HepG2 (cell line): ENCODE results near the gene ITIH3. TPM values are rescaled to one million over a fixed set of nuclear protein-coding genes. Genes with fewer than 3 reads are reported as not detected.

Source experiments
- ATAC-seq: fragments of 200-7000 bp; cut with Tn5 transposase; 3 replicates; pipeline ENCODE4 v1.9.1; 2020; ENCODE audit warnings: mild to moderate bottlenecking, moderate library complexity
- Bru-seq: library from RNA; stranded (reverse); fragments of 400-500 nt; gene quantifications from one replicate; lab custom pipeline; 2021; lab: Mats Ljungman, UMichigan
- BruChase-seq, 2 experiments: library from RNA; stranded (reverse); fragments of 400-500 nt; gene quantifications; one replicate each; lab custom pipeline; 2021; lab: Mats Ljungman, UMichigan
- BruUV-seq: library from RNA; stranded (reverse); fragments of 400-500 nt; replicated peaks from 2 replicates; lab custom pipeline; 2021; lab: Mats Ljungman, UMichigan
- CTCF ChIA-PET: fragments of 300-600 bp; formaldehyde crosslinking; extraction: SDS; loops from one replicate; lab custom pipeline; 2021; ENCODE audit warnings: low total read pairs, inconsistent platforms, low intra/inter-chr PET ratio; lab: Yijun Ruan, JAX
- POLR2A ChIA-PET: fragments of 350-600 bp; sonication (Branson Sonifier 250); formaldehyde crosslinking; loops from one replicate; lab custom pipeline; 2020; ENCODE audit warnings: antibody characterized with exemption, inconsistent platforms; lab: Yijun Ruan, JAX
- DNase-seq: peaks from one replicate; pipeline ENCODE4 v3.0.0-alpha.2; 2015; ENCODE audit warnings: low spot score
- FAIRE-seq: peaks from 3 replicates; lab custom pipeline; 2011; peaks lifted over from hg19 to GRCh38; lab: Jason Lieb, UNC
- H2AFZ ChIP-seq: one replicate; pipeline ENCODE4 v1.6.1; 2011; ENCODE audit warnings: low read length, inconsistent platforms
- H3K27ac ChIP-seq: fragments of 300-600 bp; 3 replicates; pipeline ENCODE4 v1.8.0; 2011; ENCODE audit warnings: mixed run types, mild to moderate bottlenecking, mixed read lengths, low read length, inconsistent platforms; ENCODE audit not compliant: insufficient read depth; ENCODE audit errors: extremely low read length
- H3K27me3 ChIP-seq, 2 experiments: fragments of 200-600 bp in 1 of 2; 2 replicates in 1 of 2; 3 replicates in 1 of 2; pipeline versions ENCODE4 v1.6.0 to v1.8.0; 2011; ENCODE audit warnings: low read length in 2 of 2, mild to moderate bottlenecking in 2 of 2, moderate library complexity in 2 of 2, inconsistent platforms in 1 of 2; ENCODE audit not compliant: insufficient read depth in 2 of 2, control insufficient read depth in 1 of 2
- H3K36me3 ChIP-seq, 2 experiments: fragments of 200-600 bp in 1 of 2; replicated peaks in 1 of 2; 2 replicates in 1 of 2; 3 replicates in 1 of 2; pipeline versions ENCODE4 v1.5.1 to v1.8.0; 2011; ENCODE audit warnings: low read length in 2 of 2, inconsistent platforms in 1 of 2; ENCODE audit not compliant: insufficient read depth in 2 of 2, control insufficient read depth in 1 of 2
- H3K4me1 ChIP-seq: 2 replicates; pipeline ENCODE4 v1.5.1; 2012; ENCODE audit warnings: low read length, inconsistent platforms; ENCODE audit not compliant: insufficient read depth
- H3K4me2 ChIP-seq: 2 replicates; pipeline ENCODE4 v1.6.0; 2011; ENCODE audit warnings: low read depth, low read length, inconsistent platforms
- H3K4me3 ChIP-seq, 3 experiments: fragments of 200-600 bp in 1 of 3; sonication (generic), shearing (Covaris generic) in 1 of 3; replicated peaks in 1 of 3; 2 replicates each; pipeline ENCODE4 v1.5.1; 2011 to 2016; ENCODE audit warnings: low read length in 3 of 3, inconsistent platforms in 2 of 3, low read depth in 2 of 3, mild to moderate bottlenecking in 2 of 3, control low read depth in 1 of 3, mixed read lengths in 1 of 3; ENCODE audit not compliant: insufficient read depth in 1 of 3
- H3K79me2 ChIP-seq: one replicate; pipeline ENCODE4 v1.6.1; 2011; ENCODE audit warnings: low read length, inconsistent platforms; ENCODE audit not compliant: insufficient read depth
- H3K9ac ChIP-seq: 2 replicates; pipeline ENCODE4 v1.6.0; 2011; ENCODE audit warnings: mild to moderate bottlenecking, low read depth, low read length, inconsistent platforms; ENCODE audit not compliant: insufficient read depth
- H3K9me3 ChIP-seq: 2 replicates; pipeline ENCODE4 v1.5.1; 2012; ENCODE audit warnings: mild to moderate bottlenecking, low read length
- H4K20me1 ChIP-seq: 2 replicates; pipeline ENCODE4 v1.6.0; 2011; ENCODE audit warnings: inconsistent platforms, mild to moderate bottlenecking, low read length, moderate library complexity; ENCODE audit not compliant: insufficient read depth
- GABPB1 ChIP-seq: IDR thresholded peaks from 2 replicates; pipeline ENCODE4 v1.6.1; 2016; ENCODE audit warnings: mild to moderate bottlenecking, missing genetic modification reagents, moderate library complexity, missing compliant biosample characterization
- HMGA1 ChIP-seq: sonication (generic); formaldehyde crosslinking; conservative IDR thresholded peaks from 2 replicates; pipeline ENCODE4 v1.4.0; 2020; ENCODE audit warnings: missing genetic modification reagents
- HNRNPH1 ChIP-seq: fragments of 200-400 bp; formaldehyde crosslinking; optimal IDR thresholded peaks from 2 replicates; pipeline ENCODE3; 2017; ENCODE audit warnings: mild to moderate bottlenecking, low read depth, low read length
- HOXA3 ChIP-seq: sonication (generic); formaldehyde crosslinking; IDR thresholded peaks from 2 replicates; pipeline ENCODE4 v1.5.0; 2020; ENCODE audit warnings: missing genetic modification reagents
- REPIN1 ChIP-seq: sonication (generic); formaldehyde crosslinking; IDR thresholded peaks from 2 replicates; pipeline ENCODE4 v1.8.0; 2022; ENCODE audit warnings: missing genetic modification reagents, low read depth, mild to moderate bottlenecking, borderline replicate concordance
- SALL1 ChIP-seq: sonication (generic); formaldehyde crosslinking; IDR thresholded peaks from 2 replicates; pipeline ENCODE4 v1.8.0; 2022; ENCODE audit warnings: mild to moderate bottlenecking, missing genetic modification reagents
- SKI ChIP-seq: fragments of 450-650 bp; IDR thresholded peaks from one replicate; pipeline ENCODE4 v1.6.1; 2018; ENCODE audit warnings: mild to moderate bottlenecking; ENCODE audit not compliant: partially characterized antibody
- STAG1 ChIP-seq: sonication (generic); formaldehyde crosslinking; IDR thresholded peaks from 2 replicates; pipeline ENCODE4 v1.4.0; 2020; ENCODE audit warnings: missing genetic modification reagents
- ZFX ChIP-seq: sonication (generic); formaldehyde crosslinking; IDR thresholded peaks from 2 replicates; pipeline ENCODE4 v1.4.0; 2020; ENCODE audit warnings: mild to moderate bottlenecking, low read depth, missing genetic modification reagents, moderate library complexity
- ZNF20 ChIP-seq: sonication (generic); formaldehyde crosslinking; IDR thresholded peaks from 2 replicates; pipeline ENCODE4 v1.4.0; 2020; ENCODE audit warnings: mild to moderate bottlenecking, moderate library complexity, missing genetic modification reagents
- ZNF7 ChIP-seq: IDR thresholded peaks from 2 replicates; pipeline ENCODE4 v1.6.1; 2016; ENCODE audit warnings: missing biosample characterization, missing genetic modification reagents
- WGBS: methylation state at CpG from one replicate; pipeline ENCODE4 v1.1.6; 2017; ENCODE audit warnings: low lambda C conversion rate; 5-methylcytosine and 5-hydroxymethylcytosine counted together
- in situ Hi-C: cut with HindIII; loops from 2 replicates; pipeline ENCODE4 v1.10.0; 2017; ENCODE audit warnings: low pct_unique_long_range_greater_than_20kb; ENCODE audit not compliant: extremely low pct_ligation_motif_present
- intact Hi-C: fragments of 100-400 bp; cut with micrococcal nuclease; formaldehyde crosslinking; loops from one replicate; pipeline ENCODE4 v1.10.0; 2022; ENCODE audit not compliant: unreplicated experiment
- long read RNA-seq, 2 experiments: library from RNA in 1 of 2; library from polyadenylated mRNA in 1 of 2; stranded (forward) in 1 of 2; unstranded in 1 of 2; transcript quantifications; one replicate each; pipeline ENCODE4 v2.0.0, GENCODE V29; 2019 to 2022
- polyA minus RNA-seq, 3 experiments: library from RNA; depleted of rRNA, polyadenylated mRNA; stranded (reverse); fragments of >200 nt; gene quantifications; 2 replicates each; pipeline ENCODE4 v1.2.3, GENCODE V29; 2011; ENCODE audit warnings: low replicate concordance in 1 of 3
- polyA plus RNA-seq, 8 experiments: library from polyadenylated mRNA; depleted of rRNA in 3 of 8; stranded (reverse) in 7 of 8; unstranded in 1 of 8; fragments of >200 nt; fragmentation: Illumina TruSeq in 4 of 8; extraction: Trizol in 4 of 8; gene quantifications; 2 replicates each; pipeline versions ENCODE4 v1.2.1 to v1.2.3, GENCODE V29; 2011 to 2016; ENCODE audit warnings: low read depth in 4 of 8, missing spikeins in 1 of 8, mixed read lengths in 1 of 8; ENCODE audit not compliant: insufficient read depth in 1 of 8
- total RNA-seq, 5 experiments: library from RNA; depleted of rRNA; stranded (reverse); fragments of >200 nt; fragmentation: Illumina TruSeq; extraction: Trizol; gene quantifications; 2 replicates each; pipeline ENCODE4 v1.2.3, GENCODE V29; 2016; ENCODE audit warnings: low read depth in 1 of 5
- TF ChIP-seq, protein P1 (sequence below): sonication (generic); formaldehyde crosslinking; IDR thresholded peaks from 2 replicates; pipeline ENCODE4 v1.5.1; 2020; ENCODE audit warnings: missing genetic modification reagents, mild to moderate bottlenecking, borderline replicate concordance
- TF ChIP-seq, protein P2 (sequence below): sonication (generic); formaldehyde crosslinking; IDR thresholded peaks from 2 replicates; pipeline ENCODE4 v1.5.1; 2020; ENCODE audit warnings: missing genetic modification reagents, mild to moderate bottlenecking, borderline replicate concordance

Gene ITIH3, protein sequence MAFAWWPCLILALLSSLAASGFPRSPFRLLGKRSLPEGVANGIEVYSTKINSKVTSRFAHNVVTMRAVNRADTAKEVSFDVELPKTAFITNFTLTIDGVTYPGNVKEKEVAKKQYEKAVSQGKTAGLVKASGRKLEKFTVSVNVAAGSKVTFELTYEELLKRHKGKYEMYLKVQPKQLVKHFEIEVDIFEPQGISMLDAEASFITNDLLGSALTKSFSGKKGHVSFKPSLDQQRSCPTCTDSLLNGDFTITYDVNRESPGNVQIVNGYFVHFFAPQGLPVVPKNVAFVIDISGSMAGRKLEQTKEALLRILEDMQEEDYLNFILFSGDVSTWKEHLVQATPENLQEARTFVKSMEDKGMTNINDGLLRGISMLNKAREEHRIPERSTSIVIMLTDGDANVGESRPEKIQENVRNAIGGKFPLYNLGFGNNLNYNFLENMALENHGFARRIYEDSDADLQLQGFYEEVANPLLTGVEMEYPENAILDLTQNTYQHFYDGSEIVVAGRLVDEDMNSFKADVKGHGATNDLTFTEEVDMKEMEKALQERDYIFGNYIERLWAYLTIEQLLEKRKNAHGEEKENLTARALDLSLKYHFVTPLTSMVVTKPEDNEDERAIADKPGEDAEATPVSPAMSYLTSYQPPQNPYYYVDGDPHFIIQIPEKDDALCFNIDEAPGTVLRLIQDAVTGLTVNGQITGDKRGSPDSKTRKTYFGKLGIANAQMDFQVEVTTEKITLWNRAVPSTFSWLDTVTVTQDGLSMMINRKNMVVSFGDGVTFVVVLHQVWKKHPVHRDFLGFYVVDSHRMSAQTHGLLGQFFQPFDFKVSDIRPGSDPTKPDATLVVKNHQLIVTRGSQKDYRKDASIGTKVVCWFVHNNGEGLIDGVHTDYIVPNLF
- total RNA-seq (2016; rRNA removed; fragmentation: Illumina TruSeq; extraction: Trizol) (38.9 and 105 TPM in 2 replicates), polyA plus RNA-seq (2011; rRNA removed) (632 and 1,233 TPM in 2 replicates), polyA minus RNA-seq (2011; rRNA and poly(A)+ RNA removed; ENCODE audit: low replicate concordance) (0.26 and 415 TPM in 2 replicates), Bru-seq, nascent RNA (percentile 84 among the genes with signal in this experiment), BruChase-seq, experiment 1, labeled RNA remaining after a 6-hour chase (percentile 95 among the genes with signal in this experiment), BruChase-seq, experiment 2, labeled RNA remaining after a 2-hour chase (percentile 89 among the genes with signal in this experiment)
- total RNA-seq (2016; cell fraction: cytosol; rRNA removed; fragmentation: Illumina TruSeq; extraction: Trizol; ENCODE audit: low read depth), result 10.8 and 12.0 TPM in 2 replicates
- 37.6 and 103 TPM in 2 replicates for total RNA-seq (2016; cell fraction: insoluble cytoplasmic fraction; rRNA removed; fragmentation: Illumina TruSeq; extraction: Trizol)
- total RNA-seq (2016; cell fraction: membrane; rRNA removed; fragmentation: Illumina TruSeq; extraction: Trizol), result 14.7 and 16.8 TPM in 2 replicates
- 132 and 140 TPM in 2 replicates for total RNA-seq (2016; cell fraction: nucleus; rRNA removed; fragmentation: Illumina TruSeq; extraction: Trizol)
- polyA plus RNA-seq (2011; cell fraction: cytosol; rRNA removed), result 347 and 666 TPM in 2 replicates
- 3,464 and 4,379 TPM in 2 replicates for polyA plus RNA-seq (2011; cell fraction: nucleus; rRNA removed)
- 718 and 962 TPM in 2 replicates for polyA plus RNA-seq (2012)
- polyA plus RNA-seq (2016; cell fraction: cytosol; fragmentation: Illumina TruSeq; extraction: Trizol; ENCODE audit: low read depth), result 7.0 and 7.3 TPM in 2 replicates
- 31.3 and 36.2 TPM in 2 replicates for polyA plus RNA-seq (2016; cell fraction: insoluble cytoplasmic fraction; fragmentation: Illumina TruSeq; extraction: Trizol; ENCODE audit: low read depth)
- polyA plus RNA-seq (2016; cell fraction: membrane; fragmentation: Illumina TruSeq; extraction: Trizol; ENCODE audit: low read depth), result 10.3 TPM in 2 replicates
- 273 and 284 TPM in 2 replicates for polyA plus RNA-seq (2016; cell fraction: nucleus; fragmentation: Illumina TruSeq; extraction: Trizol; ENCODE audit: insufficient read depth, low read depth)
- polyA minus RNA-seq (2011; cell fraction: cytosol; rRNA and poly(A)+ RNA removed), result 134 and 348 TPM in 2 replicates
- 662 and 1,024 TPM in 2 replicates for polyA minus RNA-seq (2011; cell fraction: nucleus; rRNA and poly(A)+ RNA removed)
- long read RNA-seq, experiment 1, partial matches to known transcripts, result 41 of 51 reads
- long read RNA-seq, experiment 1, other reads (novel, unspliced or antisense), result 9 of 51 reads
- long read RNA-seq, experiment 2, partial matches to known transcripts, result 122 of 173 reads
- long read RNA-seq, experiment 2, other reads (novel, unspliced or antisense), result 49 of 173 reads

DNA sequence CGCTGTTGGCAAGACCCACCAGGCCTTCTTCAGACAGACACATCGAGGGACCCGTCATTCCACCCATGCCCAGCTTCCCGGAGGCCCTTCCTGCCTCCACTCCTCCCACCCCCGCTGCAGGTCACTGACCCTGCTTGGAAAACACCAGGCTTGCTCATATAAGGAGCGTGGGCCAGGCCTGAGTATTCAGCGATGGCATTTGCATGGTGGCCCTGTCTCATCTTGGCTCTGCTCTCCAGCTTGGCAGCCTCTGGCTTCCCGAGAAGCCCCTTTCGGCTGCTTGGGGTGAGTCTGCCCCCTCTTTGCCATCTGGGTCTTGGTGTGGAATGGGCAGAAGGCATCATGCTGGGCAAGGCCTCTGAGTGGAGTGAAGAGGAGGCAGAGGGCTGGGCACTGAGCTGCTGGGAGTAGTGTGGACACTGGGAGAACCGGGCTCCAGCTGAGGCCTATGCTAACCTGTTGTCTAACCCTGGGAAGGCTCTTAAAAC is at the start of gene ITIH3:
Gene ITIH3, plus strand, starts transcription at position 185 of the 488 bp plus-strand sequence. Its CDS starts 8 bp downstream, at position 193.
- no TSS peak for BruUV-seq
- ChIA-PET CTCF (no interaction called here), POLR2A (interaction anchor here (0.9 to 10.9 kb wide), 20 partner anchors 11 to 365 kb away, joined by 3 to 466 read pairs (median 4); partner anchors contain the start of genes ITIH1, ITIH4, NEK4 and SPCS1)
- Histone ChIP-seq H2AFZ (no peak within 1 kb of the TSS), H3K36me3 (peaks cover 12 to 24% of the 10 kb centered on the region in 2 experiments; a peak in 3 of 5 replicates), H3K79me2 (peaks cover 4% of the 10 kb centered on the region), H3K4me1 (peaks cover 95% of the 10 kb centered on the region), H4K20me1 (no peaks in the 10 kb centered on the region), H3K27ac (peak within 1 kb of the TSS; percentile 87), H3K9ac (peak within 1 kb of the TSS; percentile 75), H3K27me3 (no peaks in the 10 kb centered on the region), H3K9me3 (no peaks in the 10 kb centered on the region), H3K4me3 (peak within 1 kb of the TSS; percentile 59 to 76 (median 76)), H3K4me2 (peak within 1 kb of the TSS; percentile 93)
- intact Hi-C loops (no loop called here), in situ Hi-C loops (no loop called here)
- peak; percentile 56 for DNase-seq
- ATAC-seq, result peak; percentile 70
- FAIRE-seq, result peak; percentile 4
- WGBS, result 0% methylated on average over 7 of the region's 10 CpGs
- TF ChIP-seq ZFX (CRISPR knock-in tag) (peak; percentile 85), SKI (peak; percentile 51), ZNF20 (no peak), REPIN1 (peak; percentile 38; the same call in 1 of the 2 replicates), HNRNPH1 (no peak), STAG1 (0 out of 2 replicates have a peak, but pooled peaks have one; percentile 23), HMGA1 (CRISPR knock-in tag) (no peak), GABPB1 (CRISPR knock-in tag) (peak; percentile 62), HOXA3 (CRISPR knock-in tag) (no peak), SALL1 (CRISPR knock-in tag) (peak; percentile 34), ZNF7 (CRISPR knock-in tag) (no peak)
- TF ChIP-seq, protein P1, sequence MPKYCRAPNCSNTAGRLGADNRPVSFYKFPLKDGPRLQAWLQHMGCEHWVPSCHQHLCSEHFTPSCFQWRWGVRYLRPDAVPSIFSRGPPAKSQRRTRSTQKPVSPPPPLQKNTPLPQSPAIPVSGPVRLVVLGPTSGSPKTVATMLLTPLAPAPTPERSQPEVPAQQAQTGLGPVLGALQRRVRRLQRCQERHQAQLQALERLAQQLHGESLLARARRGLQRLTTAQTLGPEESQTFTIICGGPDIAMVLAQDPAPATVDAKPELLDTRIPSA, result no peak
- TF ChIP-seq, protein P2, sequence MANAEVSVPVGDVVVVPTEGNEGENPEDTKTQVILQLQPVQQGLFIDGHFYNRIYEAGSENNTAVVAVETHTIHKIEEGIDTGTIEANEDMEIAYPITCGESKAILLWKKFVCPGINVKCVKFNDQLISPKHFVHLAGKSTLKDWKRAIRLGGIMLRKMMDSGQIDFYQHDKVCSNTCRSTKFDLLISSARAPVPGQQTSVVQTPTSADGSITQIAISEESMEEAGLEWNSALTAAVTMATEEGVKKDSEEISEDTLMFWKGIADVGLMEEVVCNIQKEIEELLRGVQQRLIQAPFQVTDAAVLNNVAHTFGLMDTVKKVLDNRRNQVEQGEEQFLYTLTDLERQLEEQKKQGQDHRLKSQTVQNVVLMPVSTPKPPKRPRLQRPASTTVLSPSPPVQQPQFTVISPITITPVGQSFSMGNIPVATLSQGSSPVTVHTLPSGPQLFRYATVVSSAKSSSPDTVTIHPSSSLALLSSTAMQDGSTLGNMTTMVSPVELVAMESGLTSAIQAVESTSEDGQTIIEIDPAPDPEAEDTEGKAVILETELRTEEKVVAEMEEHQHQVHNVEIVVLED (CRISPR knock-in tag), result peak; percentile 44; the same call in 1 of the 2 replicates
